Measurements from ENCODE around the gene GMPPA. TPM values are rescaled to one million over a fixed set of nuclear protein-coding genes. Genes with fewer than 3 reads are reported as not detected.

The GMPPA gene
- total RNA-seq, 4 donors from 2014 or later, result 11.3 to 26.4 (median 14.2) TPM

DNA sequence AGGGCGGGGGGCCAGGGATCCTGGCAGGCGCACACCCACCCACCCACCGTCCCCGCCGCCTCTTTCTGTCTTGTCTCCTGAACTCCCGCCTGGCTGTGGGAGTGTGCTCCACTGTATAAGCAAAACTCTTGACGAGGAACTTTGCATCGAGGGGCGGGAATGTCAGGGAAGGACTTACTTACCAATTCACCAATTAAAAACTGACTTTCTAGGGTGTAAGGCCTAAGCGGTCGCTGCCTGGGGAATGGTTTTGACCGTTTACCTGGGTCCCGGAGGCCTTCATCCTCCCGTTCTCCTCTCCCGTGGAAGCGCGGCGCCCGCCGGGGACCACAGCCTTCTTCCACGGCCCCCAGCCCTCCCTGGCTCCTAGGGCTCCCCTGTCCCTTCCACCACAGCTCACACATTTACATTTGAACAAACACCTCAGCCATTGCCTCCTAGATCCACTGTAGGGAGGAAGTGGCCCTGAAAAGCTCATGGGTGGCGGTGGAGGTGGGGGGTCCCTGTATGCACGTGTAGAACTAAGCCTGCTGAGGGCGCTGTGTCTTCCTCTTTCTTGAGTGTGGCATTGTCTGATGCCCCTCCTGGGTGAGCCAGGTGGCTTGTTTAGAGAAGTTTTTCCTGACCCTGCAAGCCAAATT, 24.5 kb downstream of the GMPPA start:
- 27 to 32% methylated on average over 3 to 10 of the region's 24 CpGs for WGBS, 2 donors (ENCODE audit: low coverage in 1 of 2)
- peaks cover 0 to 31% (median 27%) of the 10 kb centered on the region in 3 donors for H3K4me1 ChIP-seq
- ATAC-seq, result no peak
- H3K9me3 ChIP-seq, result no peaks in the 10 kb centered on the region
- H3K36me3 ChIP-seq, result no peaks in the 10 kb centered on the region
- peak overlapping the region; percentile 1 to 48 for H3K4me3 ChIP-seq
- H3K27ac ChIP-seq, result peak overlapping the region; percentile 5 to 90 (median 82)
- TF ChIP-seq POLR2AphosphoS5 (IDR thresholded peaks at IDR 0.05) (no peak), POLR2A (IDR thresholded peaks at IDR 0.05) (no peak), CTCF (IDR thresholded peaks at IDR 0.05) (no peak), EP300 (IDR thresholded peaks at IDR 0.05) (no peak)
- peaks cover 47% of the 10 kb centered on the region for H3K27me3 ChIP-seq

- no peaks in the 10 kb centered on the region for H3K9me3 ChIP-seq
- peaks cover 0 to 34% (median 29%) of the 10 kb centered on the region in 3 donors for H3K4me1 ChIP-seq
- ATAC-seq, result no peak
- H3K4me3 ChIP-seq, result no peak overlapping the region
- peaks cover 61% of the 10 kb centered on the region for H3K27me3 ChIP-seq
- H3K27ac ChIP-seq, result no peak overlapping the region
- no peaks in the 10 kb centered on the region for H3K36me3 ChIP-seq
- TF ChIP-seq POLR2A (IDR thresholded peaks at IDR 0.05), result no peak
- TF ChIP-seq CTCF (IDR thresholded peaks at IDR 0.05), result no peak
- TF ChIP-seq POLR2AphosphoS5 (IDR thresholded peaks at IDR 0.05), result no peak
- no peak for TF ChIP-seq EP300 (IDR thresholded peaks at IDR 0.05)
- WGBS, 2 donors (ENCODE audit: low coverage in 1 of 2), result 80 to 100% methylated on average over 1 of the region's 2 CpGs
Observed at GRCh38 chr2:219524817-219525216, 26.1 kb downstream of the GMPPA start.

DNA sequence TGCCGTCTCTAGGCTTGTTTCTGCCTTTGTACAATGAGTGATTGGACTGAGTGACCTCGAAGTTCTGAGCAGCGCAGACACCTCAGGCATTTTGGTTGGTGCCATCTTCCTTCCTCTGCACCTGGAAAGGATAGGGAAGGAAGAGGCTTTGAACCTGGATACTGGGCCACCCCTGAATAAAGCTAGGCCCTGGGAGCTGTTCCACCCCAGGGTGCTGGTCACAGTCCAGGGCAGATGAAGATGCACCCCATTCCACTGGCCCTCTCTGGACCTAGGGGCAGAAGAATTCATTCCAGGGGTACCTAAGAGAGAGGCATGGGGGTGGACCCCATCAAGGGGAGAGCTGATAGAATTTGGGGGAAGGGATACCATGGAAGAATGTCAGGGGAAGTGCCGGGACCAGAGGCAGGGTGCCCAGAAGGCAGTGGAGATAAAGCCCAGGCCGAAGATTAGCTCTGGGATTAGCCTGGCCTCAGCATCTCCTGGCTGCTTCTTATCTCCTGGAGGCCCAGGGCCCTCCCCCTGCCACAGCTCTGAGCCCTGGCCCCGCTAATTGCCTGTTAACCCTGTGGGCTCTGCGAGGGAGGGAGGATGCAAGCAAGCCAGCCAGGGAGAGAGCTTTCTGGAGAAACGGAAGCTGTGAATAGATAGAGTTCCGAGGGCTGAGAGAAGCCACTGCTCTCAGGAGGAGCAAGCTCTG, 27.0 kb downstream of the GMPPA start:
- H3K9me3 ChIP-seq, result no peaks in the 10 kb centered on the region
- H3K4me3 ChIP-seq, result no peak overlapping the region
- TF ChIP-seq CTCF (IDR thresholded peaks at IDR 0.05) (no peak), POLR2AphosphoS5 (IDR thresholded peaks at IDR 0.05) (no peak), EP300 (IDR thresholded peaks at IDR 0.05) (no peak), POLR2A (IDR thresholded peaks at IDR 0.05) (no peak)
- no peak overlapping the region for H3K27ac ChIP-seq
- H3K36me3 ChIP-seq, result no peaks in the 10 kb centered on the region
- H3K27me3 ChIP-seq, result peaks cover 63% of the 10 kb centered on the region
- no peak for ATAC-seq
- H3K4me1 ChIP-seq, result peaks cover 0 to 40% (median 34%) of the 10 kb centered on the region in 3 donors
- WGBS, 2 donors (ENCODE audit: low coverage in 1 of 2), result 67 to 86% methylated on average over 2 to 4 of the region's 9 CpGs

- peaks cover 0 to 32% (median 27%) of the 10 kb centered on the region in 3 donors for H3K4me1 ChIP-seq
- WGBS, 2 donors (ENCODE audit: low coverage in 1 of 2), result 60 to 63% methylated on average over 6 to 8 of the region's 11 CpGs
- no peaks in the 10 kb centered on the region for H3K36me3 ChIP-seq
- H3K27me3 ChIP-seq, result peaks cover 68% of the 10 kb centered on the region
- TF ChIP-seq CTCF (IDR thresholded peaks at IDR 0.05) (no peak), POLR2AphosphoS5 (IDR thresholded peaks at IDR 0.05) (no peak), EP300 (IDR thresholded peaks at IDR 0.05) (no peak), POLR2A (IDR thresholded peaks at IDR 0.05) (no peak)
- no peaks in the 10 kb centered on the region for H3K9me3 ChIP-seq
- H3K27ac ChIP-seq, result no peak overlapping the region
- ATAC-seq, result no peak
- no peak overlapping the region for H3K4me3 ChIP-seq
Observed at GRCh38 chr2:219526320-219527075, 27.8 kb downstream of the GMPPA start.
